Aortic smooth muscle cell (primary cell): ENCODE results near the gene KCTD14. TPM values are rescaled to one million over a fixed set of nuclear protein-coding genes. Genes with fewer than 3 reads are reported as not detected.

ENCODE experiments used
- total RNA-seq: library from RNA; depleted of rRNA; stranded (reverse); fragments of >200 nt; gene quantifications from 2 replicates; pipeline ENCODE4 v1.2.3, GENCODE V29; 2014

Gene KCTD14
- total RNA-seq, result 0.13 and 0.25 TPM in 2 replicates

GRCh38 chr11:78022397-78023396 is at the start of gene KCTD14:
Gene KCTD14, minus strand, starts transcription at chr11:78023276. Its CDS starts 27 bp downstream, at chr11:78023249.

DNA sequence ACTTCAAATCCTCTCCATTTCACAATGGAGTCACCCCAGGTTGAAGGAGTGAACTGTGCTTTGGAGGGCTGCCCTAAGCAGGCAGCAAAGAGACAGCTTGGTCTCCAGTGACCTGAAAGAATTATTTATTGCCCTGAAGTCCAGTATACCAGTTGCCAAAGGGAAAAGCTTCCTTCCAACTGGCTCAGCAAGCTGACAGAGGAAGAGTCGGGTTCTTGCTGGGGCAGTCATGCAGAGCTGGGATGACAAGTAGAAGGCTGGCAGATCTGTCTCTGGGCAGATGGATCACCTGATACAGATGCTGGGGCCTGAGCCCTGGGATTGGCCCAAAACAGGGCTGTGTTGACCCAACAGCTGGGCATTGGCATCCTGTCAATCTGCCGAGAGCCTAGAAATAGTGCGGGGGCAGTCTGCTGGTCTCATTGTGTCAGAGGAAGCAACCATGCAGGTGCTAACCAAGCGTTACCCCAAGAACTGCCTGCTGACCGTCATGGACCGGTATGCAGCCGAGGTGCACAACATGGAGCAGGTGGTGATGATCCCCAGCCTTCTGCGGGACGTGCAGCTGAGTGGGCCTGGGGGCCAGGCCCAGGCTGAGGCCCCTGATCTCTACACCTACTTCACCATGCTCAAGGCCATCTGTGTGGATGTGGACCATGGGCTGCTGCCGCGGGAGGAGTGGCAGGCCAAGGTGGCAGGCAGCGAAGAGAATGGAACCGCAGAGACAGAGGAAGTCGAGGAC is 40.5 kb upstream of the KCTD14 start, which contains the start of gene THRSP:
THRSP (plus strand) TSS at position 422 of the 742 bp plus-strand sequence; CDS start at position 443, 21 bp downstream.

GRCh38 chr11:77994434-77995362 is 28.4 kb downstream of the KCTD14 start, which contains the start of gene INTS4:
Gene INTS4, minus strand, starts transcription at chr11:77994668. Its CDS starts 25 bp downstream, at chr11:77994643.

Other genes with a start within 250 kb of the KCTD14 start
- 39.9 and 46.7 TPM in 2 replicates for gene RSF1, start 202.6 kb downstream of the KCTD14 start, total RNA-seq
- gene AAMDC, start 202.1 kb downstream of the KCTD14 start, total RNA-seq, result 116 and 166 TPM in 2 replicates
- 30.0 and 31.8 TPM in 2 replicates for gene INTS4, start 28.6 kb downstream of the KCTD14 start, total RNA-seq
- not detected in 2 replicates for gene THRSP, start 40.6 kb upstream of the KCTD14 start, total RNA-seq
- gene NDUFC2, start 56.6 kb upstream of the KCTD14 start, total RNA-seq, result 76.5 and 89.8 TPM in 2 replicates
- gene ALG8, start 116.3 kb upstream of the KCTD14 start, total RNA-seq, result 23.3 and 39.1 TPM in 2 replicates
- gene KCTD21, start 165.3 kb upstream of the KCTD14 start, total RNA-seq, result 7.9 and 8.6 TPM in 2 replicates
- gene USP35, start 165.6 kb upstream of the KCTD14 start, total RNA-seq, result 14.1 and 14.5 TPM in 2 replicates